Measurements from ENCODE around the gene TNS1. TPM values are rescaled to one million over a fixed set of nuclear protein-coding genes. Genes with fewer than 3 reads are reported as not detected.

The TNS1 gene
- total and polyA plus RNA-seq, 10 of the 15 experiments (the other 5 are each of a cell fraction or from before 2014, with no cell fraction given) = 0.05 to 0.44 TPM; not detected in 8

GRCh38 chr2:217825469-217826235 is 177.1 kb downstream of the TNS1 start (continued):
- no peak for TF ChIP-seq MLLT1 (IDR thresholded peaks at IDR 0.05)
- TF ChIP-seq IKZF2 (IDR thresholded peaks at IDR 0.05) = no peak

- Histone ChIP-seq H4K20me1 (ENCODE audit: control insufficient read depth, insufficient read depth) (no peaks in the 10 kb centered on the region), H3K79me2 (ENCODE audit: control insufficient read depth, insufficient read depth, low read length) (no peaks in the 10 kb centered on the region), H3K4me1 (ENCODE audit: control insufficient read depth, insufficient read depth, low read length) (no peaks in the 10 kb centered on the region), H3K4me2 (ENCODE audit: control insufficient read depth, insufficient read depth) (no peak overlapping the region), H3K9me3 (replicated peaks; ENCODE audit: control insufficient read depth, insufficient read depth, low read length) (no peaks in the 10 kb centered on the region), H3K9ac (ENCODE audit: control insufficient read depth, insufficient read depth, low read length) (no peak overlapping the region), H3K27ac (ENCODE audit: control insufficient read depth, insufficient read depth) (no peak overlapping the region), H3K4me3 (no peak overlapping the region), H3K36me3 (ENCODE audit: control insufficient read depth in 2 of 2, insufficient read depth in 2 of 2, low read length in 1 of 2) (no peaks in the 10 kb centered on the region), H3K27me3 (replicated peaks in 1 of 2; ENCODE audit: control insufficient read depth in 2 of 2, insufficient read depth in 2 of 2, low read length in 1 of 2) (no peaks in the 10 kb centered on the region; a peak in 2 of 4 replicates), H2AFZ (ENCODE audit: control insufficient read depth, low read depth, low read length) (no peak overlapping the region)
- in situ Hi-C loops (cut with MboI) = no loop called here
- intact Hi-C loops (cut with micrococcal nuclease; ENCODE audit: unreplicated experiment) = no loop called here
- POLR2A ChIA-PET = no interaction called here
- no peak for DNase-seq (ENCODE audit: low read depth, low spot score)
- no peak for ATAC-seq
- TF ChIP-seq PAX8 (IDR thresholded peaks at IDR 0.05) (no peak), ETV6 (conservative IDR thresholded peaks at IDR 0.05 in 1 of 2, IDR thresholded peaks at IDR 0.05 in 1 of 2; ENCODE audit: borderline replicate concordance in 1 of 2, low read depth in 1 of 2) (no peak), BRCA1 (IDR thresholded peaks at IDR 0.05; ENCODE audit: low read depth, low read length) (no peak), RB1 (IDR thresholded peaks at IDR 0.05; ENCODE audit: borderline replicate concordance) (no peak), STAT3 (IDR thresholded peaks at IDR 0.05; ENCODE audit: low read depth, low read length) (no peak), YY1 (IDR thresholded peaks at IDR 0.05; ENCODE audit: low read depth, low read length) (no peak), KDM1A (IDR thresholded peaks at IDR 0.05; ENCODE audit: borderline replicate concordance) (no peak)
- TF ChIP-seq, protein P1, sequence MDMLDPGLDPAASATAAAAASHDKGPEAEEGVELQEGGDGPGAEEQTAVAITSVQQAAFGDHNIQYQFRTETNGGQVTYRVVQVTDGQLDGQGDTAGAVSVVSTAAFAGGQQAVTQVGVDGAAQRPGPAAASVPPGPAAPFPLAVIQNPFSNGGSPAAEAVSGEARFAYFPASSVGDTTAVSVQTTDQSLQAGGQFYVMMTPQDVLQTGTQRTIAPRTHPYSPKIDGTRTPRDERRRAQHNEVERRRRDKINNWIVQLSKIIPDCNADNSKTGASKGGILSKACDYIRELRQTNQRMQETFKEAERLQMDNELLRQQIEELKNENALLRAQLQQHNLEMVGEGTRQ (IDR thresholded peaks at IDR 0.05; ENCODE audit: borderline replicate concordance, low read depth, low read length) = no peak
- TF ChIP-seq, protein P2, sequence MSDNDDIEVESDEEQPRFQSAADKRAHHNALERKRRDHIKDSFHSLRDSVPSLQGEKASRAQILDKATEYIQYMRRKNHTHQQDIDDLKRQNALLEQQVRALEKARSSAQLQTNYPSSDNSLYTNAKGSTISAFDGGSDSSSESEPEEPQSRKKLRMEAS (IDR thresholded peaks at IDR 0.05; ENCODE audit: low read depth, low read length) = no peak
- BruUV-seq (replicated peaks) = no TSS peak
- CTCF ChIA-PET = no interaction called here
- SMC1A ChIA-PET (ENCODE audit: uncharacterized antibody, unreplicated experiment) = no interaction called here
- FAIRE-seq = no peak
- RAD21 ChIA-PET (ENCODE audit: unreplicated experiment) = no interaction called here
- WGBS (ENCODE audit: insufficient coverage, insufficient replicate concordance, low lambda C conversion rate, missing lambda C conversion rate) = 44% methylated on average over 4 of the region's 4 CpGs
Observed at GRCh38 chr2:217824223-217824622, 178.6 kb downstream of the TNS1 start.
